Pancreas (tissue), 10 donors: Measurements from ENCODE around the gene PARD3B. TPM values are rescaled to one million over a fixed set of nuclear protein-coding genes. Genes with fewer than 3 reads are reported as not detected.

Experiments
- ATAC-seq, 4 donors: fragments of 200-7000 bp; cut with Tn5 transposase; one replicate each; pipeline versions ENCODE4 v1.8.0 to v1.9.1; 2020; ENCODE audit warnings: mild to moderate bottlenecking in 4 of 4, moderate library complexity in 4 of 4
- DNase-seq, 6 donors: peaks; one replicate each; pipeline ENCODE4 v3.0.0-alpha.2; 2020
- FAIRE-seq: peaks from 2 replicates; lab custom pipeline; 2012; peaks lifted over from hg19 to GRCh38; lab: Jason Lieb, UNC
- H3K27ac ChIP-seq, 4 donors: fragments of 200-600 bp; sonication (generic); 1 replicate in 3 of 4; 2 replicates in 1 of 4; pipeline versions ENCODE4 v1.5.0 to v1.8.0; 2020
- H3K27me3 ChIP-seq, 4 donors: fragments of 200-600 bp; one replicate each; pipeline ENCODE4 v1.8.0; 2021
- H3K36me3 ChIP-seq, 3 donors: fragments of 200-600 bp; sonication (generic) in 1 of 3; one replicate each; pipeline versions ENCODE4 v1.5.0 to v1.8.0; 2020 to 2021
- H3K4me1 ChIP-seq, 3 donors: fragments of 200-600 bp; one replicate each; pipeline ENCODE4 v1.8.0; 2021
- H3K4me3 ChIP-seq, 4 donors: fragments of 200-600 bp; sonication (generic) in 2 of 4; one replicate each; pipeline versions ENCODE4 v1.5.0 to v1.8.0; 2020 to 2021
- H3K9me3 ChIP-seq, 4 donors: fragments of 200-600 bp; one replicate each; pipeline ENCODE4 v1.8.0; 2021
- CTCF ChIP-seq, 4 donors: fragments of 200-600 bp; sonication (generic) in 3 of 4; IDR thresholded peaks; one replicate each; pipeline versions ENCODE4 v1.5.0 to v1.8.0; 2021; ENCODE audit warnings: antibody characterized with exemption in 4 of 4
- WGBS, 2 donors: extraction: QIAGEN DNeasy Blood & Tissue Kit; methylation state at CpG; one replicate each; pipeline ENCODE4 v1.1.7; 2013; 5-methylcytosine and 5-hydroxymethylcytosine counted together
- intact Hi-C, 3 donors: fragments of 100-400 bp; cut with DNase I; formaldehyde crosslinking; loops; one replicate each; pipeline versions ENCODE4 v1.11.1 to v1.14.2; 2022
- polyA plus RNA-seq, 2 donors: library from polyadenylated mRNA; stranded (reverse); fragments of 200-250 nt; gene quantifications; one replicate each; pipeline ENCODE4 v1.2.3, GENCODE V29; 2013
- total RNA-seq, 6 donors: library from RNA; stranded (reverse); fragmentation: NEBNext Ultra II Directional in 4 of 6; extraction: Animal tissue kit (Norgen Biotek cat#: 25700) in 4 of 6; gene quantifications; one replicate each; pipeline versions ENCODE4 v1.2.1 to v1.2.4, GENCODE V29; 2021 to 2023
- donor health status: healthy with polysubstance abuse.
- donor health status: DM: no; HTN: no; CAD: no; lungs with moderate emphysema.
- donor health status: DM: no; HTN: no; CAD: no.
- donor health status: control.
- donor health status: control.
- donor health status: Bipolar disorder and iron deficiency.
- donor health status: DM: yes; HTN: yes; CAD: no.
- donor health status: DM: no; HTN: no; CAD: no.
- donor health status: DM: no; HTN: no; CAD: no.
- donor health status: DM: yes; HTN: yes; CAD: no.

The PARD3B gene
- total and polyA plus RNA-seq, 8 donors, result 2.8 to 21.5 (median 12.7) TPM

- DNase-seq, result no peak
- Histone ChIP-seq H3K4me1 (no peaks in the 10 kb centered on the region), H3K36me3 (no peaks in the 10 kb centered on the region), H3K4me3 (no peak overlapping the region), H3K27me3 (no peaks in the 10 kb centered on the region), H3K9me3 (no peaks in the 10 kb centered on the region), H3K27ac (no peak overlapping the region)
- intact Hi-C loops, result no loop called here
- WGBS, 2 donors, result 49 to 66% methylated on average over 2 of the region's 2 CpGs
- no peak for FAIRE-seq
- no peak for TF ChIP-seq CTCF (IDR thresholded peaks at IDR 0.05)
- ATAC-seq, result no peak
Observed at GRCh38 chr2:205658068-205658467, 1112.8 kb downstream of the PARD3B start.

- H3K4me3 ChIP-seq, result no peak overlapping the region
- H3K27ac ChIP-seq, result no peak overlapping the region
- ATAC-seq, result no peak
- WGBS, 2 donors, result 83 to 87% methylated on average over 2 of the region's 2 CpGs
- intact Hi-C loops, result no loop called here
- FAIRE-seq, result no peak
- no peaks in the 10 kb centered on the region for H3K4me1 ChIP-seq
- H3K27me3 ChIP-seq, result no peaks in the 10 kb centered on the region
- no peaks in the 10 kb centered on the region for H3K36me3 ChIP-seq
- H3K9me3 ChIP-seq, result no peaks in the 10 kb centered on the region
- DNase-seq, result no peak
- no peak for TF ChIP-seq CTCF (IDR thresholded peaks at IDR 0.05)
Observed at GRCh38 chr2:205658572-205658971, 1113.3 kb downstream of the PARD3B start.

DNA sequence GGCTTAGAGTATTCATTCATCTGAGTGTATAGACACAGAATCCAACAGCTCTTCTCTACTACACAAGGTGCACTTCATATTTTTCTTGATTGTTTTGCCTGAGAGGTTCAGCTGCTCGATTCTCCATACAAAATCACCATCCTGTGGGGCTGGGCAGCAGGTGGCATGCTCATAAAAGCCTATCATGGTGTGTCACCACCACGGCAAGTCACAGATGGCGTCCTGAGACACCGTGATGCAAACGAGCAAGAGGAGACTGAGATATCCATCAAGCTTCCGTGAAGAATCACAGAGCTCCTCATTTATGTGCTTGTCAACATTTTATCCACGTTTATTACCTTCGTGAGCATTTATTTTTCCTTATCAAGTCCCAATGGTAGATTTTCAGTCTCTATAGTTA, 1114.6 kb downstream of the PARD3B start:
- ATAC-seq (no peak), DNase-seq (no peak), FAIRE-seq (no peak)
- H3K27me3 ChIP-seq, result no peaks in the 10 kb centered on the region
- H3K4me3 ChIP-seq, result no peak overlapping the region
- H3K9me3 ChIP-seq, result no peaks in the 10 kb centered on the region
- H3K27ac ChIP-seq, result no peak overlapping the region
- WGBS, 2 donors, result 62 to 70% methylated on average over 8 of the region's 8 CpGs
- intact Hi-C loops, result no loop called here
- no peaks in the 10 kb centered on the region for H3K36me3 ChIP-seq
- H3K4me1 ChIP-seq, result no peaks in the 10 kb centered on the region
- TF ChIP-seq CTCF (IDR thresholded peaks at IDR 0.05), result no peak

DNA sequence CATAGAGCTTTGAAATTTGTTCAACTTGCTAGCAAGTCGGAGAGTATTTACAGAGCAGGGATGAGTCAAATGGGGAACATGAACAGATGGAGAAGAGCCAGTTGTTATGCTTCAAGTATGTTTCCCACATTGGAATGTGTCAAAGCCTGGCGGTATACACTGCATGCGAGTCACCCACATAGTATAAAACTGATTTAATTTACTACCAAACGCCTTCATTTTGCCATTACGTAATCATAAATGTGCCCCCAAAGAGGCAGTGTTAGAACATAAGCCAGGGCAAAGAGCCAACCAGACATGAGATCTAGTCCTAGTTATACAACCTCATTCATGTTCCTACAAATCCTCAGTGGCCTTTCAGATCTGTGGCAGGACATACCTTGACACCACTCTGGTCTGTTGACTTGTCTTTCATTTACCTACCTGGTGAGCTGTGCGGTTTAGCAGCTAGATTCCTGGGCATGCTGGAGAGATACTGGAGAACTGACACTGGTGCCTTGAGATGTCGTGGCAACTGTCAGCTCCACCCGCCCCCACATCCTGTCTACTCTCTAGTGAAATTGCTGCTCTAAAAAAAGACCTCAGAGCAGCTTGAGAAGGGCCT, 1115.3 kb downstream of the PARD3B start:
- Histone ChIP-seq H3K36me3 (no peaks in the 10 kb centered on the region), H3K27me3 (no peaks in the 10 kb centered on the region), H3K4me3 (no peak overlapping the region), H3K4me1 (no peaks in the 10 kb centered on the region), H3K27ac (no peak overlapping the region), H3K9me3 (no peaks in the 10 kb centered on the region)
- no peak for FAIRE-seq
- 57 to 65% methylated on average over 8 of the region's 8 CpGs for WGBS, 2 donors
- no peak for DNase-seq
- ATAC-seq, result peak in 2 of 4 donors; percentile 38 to 47
- TF ChIP-seq CTCF (IDR thresholded peaks at IDR 0.05), result no peak
- intact Hi-C loops, result no loop called here

GRCh38 chr2:205661281-205661680, 1116.0 kb downstream of the PARD3B start:
- Histone ChIP-seq H3K27ac (no peak overlapping the region), H3K4me1 (no peaks in the 10 kb centered on the region), H3K27me3 (no peaks in the 10 kb centered on the region), H3K9me3 (no peaks in the 10 kb centered on the region), H3K36me3 (no peaks in the 10 kb centered on the region), H3K4me3 (no peak overlapping the region)
- WGBS, 2 donors, result 78 to 84% methylated on average over 5 of the region's 5 CpGs
- TF ChIP-seq CTCF (IDR thresholded peaks at IDR 0.05), result no peak
- intact Hi-C loops, result no loop called here
- ATAC-seq (no peak), DNase-seq (no peak), FAIRE-seq (no peak)
